Parathyroid adenoma (tissue), 2 donors: ENCODE measurements around the gene KLHL29.

Source experiments
- H2AFZ ChIP-seq: fragments of 300-600 bp; sonication (generic); one replicate; pipeline ENCODE4 v1.7.0; 2017; ENCODE audit warnings: antibody characterized with exemption, mild to moderate bottlenecking
- H3K27ac ChIP-seq: fragments of 300-600 bp; sonication (generic); one replicate; pipeline ENCODE4 v1.7.0; 2017
- H3K27me3 ChIP-seq: fragments of 300-600 bp; sonication (generic); one replicate; pipeline ENCODE4 v1.7.0; 2017; ENCODE audit warnings: low read length; ENCODE audit not compliant: control insufficient read depth, insufficient read depth
- H3K36me3 ChIP-seq: fragments of 300-600 bp; sonication (generic); one replicate; pipeline ENCODE4 v1.7.0; 2017; ENCODE audit warnings: low read length; ENCODE audit not compliant: control insufficient read depth, insufficient read depth
- H3K4me1 ChIP-seq: fragments of 300-600 bp; sonication (generic); one replicate; pipeline ENCODE4 v1.7.0; 2017; ENCODE audit warnings: control low read depth
- H3K4me2 ChIP-seq: fragments of 300-600 bp; sonication (generic); one replicate; pipeline ENCODE4 v1.7.0; 2017; ENCODE audit warnings: low read length
- H3K4me3 ChIP-seq: fragments of 300-600 bp; sonication (generic); one replicate; pipeline ENCODE4 v1.7.0; 2017; ENCODE audit warnings: low read depth, low read length
- H3K79me2 ChIP-seq: fragments of 300-600 bp; sonication (generic); one replicate; pipeline ENCODE4 v1.7.0; 2017; ENCODE audit warnings: control low read depth
- H3K9ac ChIP-seq: fragments of 300-600 bp; sonication (generic); one replicate; pipeline ENCODE4 v1.7.0; 2017; ENCODE audit warnings: mild to moderate bottlenecking
- H3K9me3 ChIP-seq: fragments of 300-600 bp; sonication (generic); one replicate; pipeline ENCODE4 v1.7.0; 2017; ENCODE audit warnings: low read length; ENCODE audit not compliant: control insufficient read depth
- CTCF ChIP-seq: fragments of 300-600 bp; sonication (generic); IDR thresholded peaks from one replicate; pipeline ENCODE4 v1.7.0; 2017; ENCODE audit warnings: antibody characterized with exemption, mild to moderate bottlenecking
- donor health status: primary hyperparathyroidism.

The KLHL29 gene

DNA sequence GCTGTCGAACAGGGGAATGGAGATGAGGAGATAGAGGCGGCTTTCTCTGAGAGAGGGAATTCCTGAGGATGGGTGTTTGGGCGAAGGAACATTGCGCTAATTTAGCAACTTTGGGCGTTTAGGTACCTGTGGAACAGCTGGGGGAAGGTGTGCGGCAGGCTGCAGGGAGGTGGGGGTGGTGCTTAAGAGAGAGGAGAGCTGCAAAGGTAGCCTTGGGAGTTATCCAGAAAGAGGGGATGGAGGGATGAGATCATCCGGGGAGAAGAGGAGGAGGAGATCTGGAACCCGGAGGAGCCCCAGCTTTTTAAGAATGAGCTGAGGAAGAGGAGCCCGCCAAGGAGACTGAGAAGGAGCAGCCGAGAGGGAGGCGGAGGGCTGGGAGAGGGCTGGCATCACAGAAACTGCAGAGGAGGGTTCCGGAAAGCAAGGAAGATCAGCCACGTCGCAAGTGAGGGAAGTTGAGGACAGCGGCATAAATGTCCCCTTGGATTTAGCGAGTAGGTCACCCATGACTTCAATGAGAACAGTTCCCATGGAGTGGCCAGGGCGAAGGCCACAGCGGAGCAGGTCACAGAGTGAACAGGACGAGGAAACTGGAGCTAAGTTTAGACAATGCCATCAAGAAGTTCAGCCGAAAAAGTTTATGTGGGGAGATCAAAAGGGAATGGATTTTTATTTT lies 174.7 kb downstream of the KLHL29 start:
- no peak overlapping the region for H3K4me2 ChIP-seq
- TF ChIP-seq CTCF: no peak
- no peak overlapping the region for H3K27ac ChIP-seq
- H3K9me3 ChIP-seq: no peaks in the 10 kb centered on the region
- no peak overlapping the region for H3K9ac ChIP-seq
- H3K4me1 ChIP-seq: no peaks in the 10 kb centered on the region
- H3K27me3 ChIP-seq: no peaks in the 10 kb centered on the region
- H3K79me2 ChIP-seq: no peaks in the 10 kb centered on the region
- no peak overlapping the region for H3K4me3 ChIP-seq
- no peaks in the 10 kb centered on the region for H3K36me3 ChIP-seq
- no peak overlapping the region for H2AFZ ChIP-seq

- H2AFZ ChIP-seq: no peak overlapping the region
- no peak overlapping the region for H3K27ac ChIP-seq
- no peak overlapping the region for H3K4me2 ChIP-seq
- no peaks in the 10 kb centered on the region for H3K4me1 ChIP-seq
- H3K9me3 ChIP-seq: no peaks in the 10 kb centered on the region
- H3K36me3 ChIP-seq: no peaks in the 10 kb centered on the region
- no peak overlapping the region for H3K4me3 ChIP-seq
- no peak overlapping the region for H3K9ac ChIP-seq
- no peak for TF ChIP-seq CTCF
- H3K79me2 ChIP-seq: no peaks in the 10 kb centered on the region
- H3K27me3 ChIP-seq: no peaks in the 10 kb centered on the region
These were observed 176.1 kb downstream of the KLHL29 start for GRCh38 chr2:23561088-23561487.

DNA sequence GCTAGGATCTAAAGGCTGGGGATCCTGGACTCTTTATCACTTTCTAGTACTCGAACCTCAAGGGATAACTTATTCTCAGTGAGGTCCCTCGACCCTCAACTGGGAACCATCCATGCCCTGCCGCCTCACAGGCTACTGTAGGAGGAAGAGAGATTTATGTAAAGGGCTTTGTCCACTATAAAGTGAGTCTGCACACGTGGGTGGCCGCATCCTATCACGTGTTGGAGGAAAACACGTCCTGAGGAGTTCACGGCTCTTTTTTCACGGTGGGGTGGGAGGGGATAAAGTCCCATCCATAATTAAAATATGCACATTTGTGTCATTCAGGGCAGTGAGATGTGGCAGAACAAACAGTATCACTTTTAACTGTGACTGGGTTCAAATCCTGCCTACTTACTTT lies 176.6 kb downstream of the KLHL29 start:
- no peak for TF ChIP-seq CTCF
- H3K79me2 ChIP-seq: no peaks in the 10 kb centered on the region
- no peak overlapping the region for H3K4me2 ChIP-seq
- H3K4me3 ChIP-seq: no peak overlapping the region
- H3K4me1 ChIP-seq: no peaks in the 10 kb centered on the region
- no peaks in the 10 kb centered on the region for H3K36me3 ChIP-seq
- no peak overlapping the region for H2AFZ ChIP-seq
- no peaks in the 10 kb centered on the region for H3K9me3 ChIP-seq
- no peaks in the 10 kb centered on the region for H3K27me3 ChIP-seq
- no peak overlapping the region for H3K27ac ChIP-seq
- no peak overlapping the region for H3K9ac ChIP-seq

GRCh38 chr2:23562143-23562542 lies 177.2 kb downstream of the KLHL29 start:
- no peaks in the 10 kb centered on the region for H3K4me1 ChIP-seq
- no peak overlapping the region for H3K4me2 ChIP-seq
- no peaks in the 10 kb centered on the region for H3K79me2 ChIP-seq
- no peak for TF ChIP-seq CTCF
- H3K9ac ChIP-seq: no peak overlapping the region
- H3K27me3 ChIP-seq: no peaks in the 10 kb centered on the region
- no peaks in the 10 kb centered on the region for H3K36me3 ChIP-seq
- H3K9me3 ChIP-seq: no peaks in the 10 kb centered on the region
- no peak overlapping the region for H3K4me3 ChIP-seq
- H3K27ac ChIP-seq: no peak overlapping the region
- H2AFZ ChIP-seq: no peak overlapping the region

DNA sequence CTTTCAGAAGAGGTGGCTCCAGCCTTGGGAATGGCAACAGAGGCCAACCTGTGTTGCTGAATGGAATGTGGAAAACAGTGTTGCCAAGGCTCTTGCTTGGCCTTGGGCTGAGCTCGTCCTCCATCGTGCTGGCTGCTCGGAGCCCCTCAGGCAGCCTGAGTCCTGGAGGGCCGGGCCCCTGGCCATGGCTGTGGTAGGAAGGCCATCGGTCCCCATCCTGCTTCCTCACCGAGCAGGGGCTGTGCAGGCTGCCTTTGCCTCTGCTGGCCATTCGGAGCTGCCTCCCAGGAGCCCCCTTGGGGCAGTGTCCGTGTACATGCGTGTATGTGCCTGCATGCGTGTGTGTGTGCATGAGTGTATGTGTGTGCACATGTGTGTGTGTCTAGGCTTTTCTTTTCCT lies 178.2 kb downstream of the KLHL29 start:
- H3K27ac ChIP-seq: no peak overlapping the region
- no peaks in the 10 kb centered on the region for H3K27me3 ChIP-seq
- H3K4me2 ChIP-seq: no peak overlapping the region
- no peak overlapping the region for H3K9ac ChIP-seq
- no peak overlapping the region for H2AFZ ChIP-seq
- H3K4me1 ChIP-seq: no peaks in the 10 kb centered on the region
- H3K36me3 ChIP-seq: no peaks in the 10 kb centered on the region
- no peak for TF ChIP-seq CTCF
- H3K79me2 ChIP-seq: no peaks in the 10 kb centered on the region
- no peaks in the 10 kb centered on the region for H3K9me3 ChIP-seq
- no peak overlapping the region for H3K4me3 ChIP-seq
